AML-193 (cell line): ENCODE measurements around the gene CLDN10.
A peak's percentile ranks its signal among the peaks of the same experiment; 100 is the strongest.
"Not testable (repeated sequence)": the region's sequence is repeated elsewhere in the genome, so short reads cannot be mapped to it uniquely, and the experiment has no call there.

Experiments used
- DNase-seq, 2 experiments: peaks; one replicate each; lab custom pipeline; 2025; lab: John Stamatoyannopoulos, UW

The CLDN10 gene

GRCh38 chr13:95541308-95541707 is 11.2 kb upstream of the CLDN10 start:
- no peak for DNase-seq

GRCh38 chr13:95541911-95542474 is 10.5 kb upstream of the CLDN10 start:
- DNase-seq, result no peak

- no peak for DNase-seq
Observed at GRCh38 chr13:95544293-95544692, 8.2 kb upstream of the CLDN10 start.

- DNase-seq, result no peak
Observed at GRCh38 chr13:95546919-95547318, 5.6 kb upstream of the CLDN10 start.

- no peak for DNase-seq
Observed at GRCh38 chr13:95547531-95548167, 4.9 kb upstream of the CLDN10 start.

GRCh38 chr13:95552208-95552538 is 347 bp upstream of the CLDN10 start:
- DNase-seq, result no peak

- DNase-seq, result no peak
Observed at GRCh38 chr13:95553581-95554385, 1.3 kb downstream of the CLDN10 start.

- no peak for DNase-seq
Observed at GRCh38 chr13:95557013-95557412, 4.5 kb downstream of the CLDN10 start.

GRCh38 chr13:95559100-95559499 is 6.6 kb downstream of the CLDN10 start:
- DNase-seq, result no peak

- no peak for DNase-seq
Observed at GRCh38 chr13:95560387-95560786, 7.9 kb downstream of the CLDN10 start.

- DNase-seq, result no peak
Observed at GRCh38 chr13:95564091-95564490, 11.6 kb downstream of the CLDN10 start.

GRCh38 chr13:95564733-95565291 is 12.3 kb downstream of the CLDN10 start:
- peak; percentile 22 to 29 for DNase-seq

- DNase-seq, result not testable (repeated sequence)
Observed at GRCh38 chr13:95565758-95566157, 13.2 kb downstream of the CLDN10 start.

- no peak for DNase-seq
Observed at GRCh38 chr13:95568131-95568530, 15.6 kb downstream of the CLDN10 start.

GRCh38 chr13:95570016-95570415 is 17.5 kb downstream of the CLDN10 start:
- DNase-seq, result no peak

GRCh38 chr13:95571941-95572340 is 19.4 kb downstream of the CLDN10 start:
- no peak for DNase-seq

GRCh38 chr13:95573221-95573620 is 20.7 kb downstream of the CLDN10 start:
- no peak for DNase-seq

GRCh38 chr13:95579303-95579702 is 26.8 kb downstream of the CLDN10 start:
- DNase-seq, result no peak

GRCh38 chr13:95585867-95586266 is 33.3 kb downstream of the CLDN10 start:
- DNase-seq, result no peak

GRCh38 chr13:95588134-95588533 is 35.6 kb downstream of the CLDN10 start:
- no peak for DNase-seq

GRCh38 chr13:95588721-95589120 is 36.2 kb downstream of the CLDN10 start:
- DNase-seq, result no peak

- no peak for DNase-seq
Observed at GRCh38 chr13:95593462-95593861, 40.9 kb downstream of the CLDN10 start.

- DNase-seq, result no peak
Observed at GRCh38 chr13:95596701-95597100, 44.2 kb downstream of the CLDN10 start.
